A673 (cell line): ENCODE data around the gene PADI4. TPM values are rescaled to one million over a fixed set of nuclear protein-coding genes. Genes with fewer than 3 reads are reported as not detected.

Experiments
- BruUV-seq: library from RNA; stranded (reverse); fragments of 400-500 nt; replicated peaks from 2 replicates; lab custom pipeline; 2021; lab: Mats Ljungman, UMichigan
- CTCF ChIA-PET: fragments of 300-600 bp; sonication (Branson Sonifier 250); formaldehyde crosslinking; loops from one replicate; lab custom pipeline; 2022; ENCODE audit warnings: antibody characterized with exemption; lab: Charles Lee
- POLR2A ChIA-PET: fragments of 300-600 bp; sonication (Branson Sonifier 250); formaldehyde crosslinking; loops from one replicate; lab custom pipeline; 2022; ENCODE audit warnings: antibody characterized with exemption; ENCODE audit not compliant: low non-redundant PET; lab: Charles Lee
- DNase-seq: peaks from one replicate; pipeline ENCODE4 v3.0.0-alpha.2; 2015; ENCODE audit warnings: low spot score
- H3K27ac ChIP-seq: fragments of 200-600 bp; sonication (generic); 2 replicates; pipeline ENCODE4 v1.5.1; 2016; ENCODE audit warnings: mixed run types, low read depth, mild to moderate bottlenecking, mixed read lengths, antibody characterized with exemption, low read length; ENCODE audit not compliant: poor library complexity, severe bottlenecking
- H3K27me3 ChIP-seq: fragments of 200-600 bp; sonication (generic); replicated peaks from 2 replicates; pipeline ENCODE4 v1.6.1; 2017; ENCODE audit warnings: mixed run types, low read depth, mild to moderate bottlenecking, mixed read lengths, antibody characterized with exemption, low read length; ENCODE audit not compliant: insufficient read depth, poor library complexity
- H3K36me3 ChIP-seq: fragments of 200-600 bp; sonication (generic); 2 replicates; pipeline ENCODE4 v1.6.1; 2016; ENCODE audit warnings: mixed run types, mild to moderate bottlenecking, mixed read lengths, antibody characterized with exemption, low read length; ENCODE audit not compliant: insufficient read depth, poor library complexity, severe bottlenecking
- H3K4me1 ChIP-seq: fragments of 200-600 bp; sonication (generic); 2 replicates; pipeline ENCODE4 v1.6.1; 2017; ENCODE audit warnings: mixed run types, mild to moderate bottlenecking, mixed read lengths, antibody characterized with exemption, low read length; ENCODE audit not compliant: insufficient read depth, poor library complexity, severe bottlenecking
- H3K4me3 ChIP-seq: fragments of 200-600 bp; sonication (generic); 2 replicates; pipeline ENCODE4 v1.5.1; 2016; ENCODE audit warnings: low read depth, mixed run types, mild to moderate bottlenecking, mixed read lengths, low read length; ENCODE audit not compliant: poor library complexity, severe bottlenecking
- H3K9me3 ChIP-seq: fragments of 200-600 bp; sonication (generic); 2 replicates; pipeline ENCODE4 v1.6.1; 2016; ENCODE audit warnings: mixed run types, low read depth, mild to moderate bottlenecking, mixed read lengths, antibody characterized with exemption, low read length; ENCODE audit not compliant: poor library complexity, severe bottlenecking
- EZH2 ChIP-seq: fragments of 200-600 bp; sonication (generic); IDR thresholded peaks from 2 replicates; pipeline ENCODE4 v1.6.1; 2017; ENCODE audit warnings: borderline replicate concordance, low read depth, mild to moderate bottlenecking, mixed read lengths, antibody characterized with exemption, low read length; ENCODE audit not compliant: poor library complexity, severe bottlenecking
- intact Hi-C: fragments of 100-400 bp; cut with micrococcal nuclease; formaldehyde crosslinking; loops from one replicate; pipeline ENCODE4 v1.10.0; 2022; ENCODE audit not compliant: unreplicated experiment
- total RNA-seq: library from RNA; stranded (reverse); gene quantifications from 2 replicates; pipeline ENCODE4 v1.2.3, GENCODE V29; 2021
- TF ChIP-seq, protein P1 (sequence below): fragments of 300-800, 200-600 bp; sonication (generic); conservative IDR thresholded peaks from 2 replicates; pipeline ENCODE4 v1.5.1; 2017; ENCODE audit warnings: low read depth, mild to moderate bottlenecking, antibody characterized with exemption, low read length, moderate library complexity, mixed read lengths

PADI4 gene
- total RNA-seq, 1 experiment from 2014 or later, result not detected

DNA sequence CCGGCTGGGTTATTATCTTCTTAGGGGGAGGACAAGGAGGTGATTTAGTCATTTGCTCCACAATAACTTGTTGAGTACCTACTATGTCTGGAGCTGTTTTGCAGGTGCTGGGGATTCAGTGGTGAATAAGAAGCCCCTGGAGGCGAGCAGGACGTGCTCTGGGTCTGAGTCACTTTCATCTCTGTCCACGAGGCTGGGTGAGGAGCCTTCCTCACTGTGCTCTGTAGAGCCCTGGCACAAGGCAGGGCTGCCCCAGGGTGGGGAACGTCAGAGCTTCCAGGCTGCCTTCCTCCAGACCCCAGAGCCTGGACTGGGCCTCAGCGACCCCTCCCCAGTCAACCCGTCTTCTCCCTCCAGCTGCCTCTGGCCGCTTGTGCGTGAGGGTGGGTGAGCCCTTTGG lies 61.5 kb downstream of the PADI4 start:
- BruUV-seq, result no TSS peak
- no peak for DNase-seq
- POLR2A ChIA-PET, result no interaction called here
- Histone ChIP-seq H3K4me3 (no peak overlapping the region), H3K27ac (no peak overlapping the region), H3K36me3 (no peaks in the 10 kb centered on the region), H3K4me1 (no peaks in the 10 kb centered on the region), H3K27me3 (no peaks in the 10 kb centered on the region), H3K9me3 (peaks cover 4% of the 10 kb centered on the region)
- CTCF ChIA-PET, result no interaction called here
- intact Hi-C loops, result no loop called here
- TF ChIP-seq EZH2, result no peak
- TF ChIP-seq, protein P1, sequence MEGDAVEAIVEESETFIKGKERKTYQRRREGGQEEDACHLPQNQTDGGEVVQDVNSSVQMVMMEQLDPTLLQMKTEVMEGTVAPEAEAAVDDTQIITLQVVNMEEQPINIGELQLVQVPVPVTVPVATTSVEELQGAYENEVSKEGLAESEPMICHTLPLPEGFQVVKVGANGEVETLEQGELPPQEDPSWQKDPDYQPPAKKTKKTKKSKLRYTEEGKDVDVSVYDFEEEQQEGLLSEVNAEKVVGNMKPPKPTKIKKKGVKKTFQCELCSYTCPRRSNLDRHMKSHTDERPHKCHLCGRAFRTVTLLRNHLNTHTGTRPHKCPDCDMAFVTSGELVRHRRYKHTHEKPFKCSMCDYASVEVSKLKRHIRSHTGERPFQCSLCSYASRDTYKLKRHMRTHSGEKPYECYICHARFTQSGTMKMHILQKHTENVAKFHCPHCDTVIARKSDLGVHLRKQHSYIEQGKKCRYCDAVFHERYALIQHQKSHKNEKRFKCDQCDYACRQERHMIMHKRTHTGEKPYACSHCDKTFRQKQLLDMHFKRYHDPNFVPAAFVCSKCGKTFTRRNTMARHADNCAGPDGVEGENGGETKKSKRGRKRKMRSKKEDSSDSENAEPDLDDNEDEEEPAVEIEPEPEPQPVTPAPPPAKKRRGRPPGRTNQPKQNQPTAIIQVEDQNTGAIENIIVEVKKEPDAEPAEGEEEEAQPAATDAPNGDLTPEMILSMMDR, result no peak

DNA sequence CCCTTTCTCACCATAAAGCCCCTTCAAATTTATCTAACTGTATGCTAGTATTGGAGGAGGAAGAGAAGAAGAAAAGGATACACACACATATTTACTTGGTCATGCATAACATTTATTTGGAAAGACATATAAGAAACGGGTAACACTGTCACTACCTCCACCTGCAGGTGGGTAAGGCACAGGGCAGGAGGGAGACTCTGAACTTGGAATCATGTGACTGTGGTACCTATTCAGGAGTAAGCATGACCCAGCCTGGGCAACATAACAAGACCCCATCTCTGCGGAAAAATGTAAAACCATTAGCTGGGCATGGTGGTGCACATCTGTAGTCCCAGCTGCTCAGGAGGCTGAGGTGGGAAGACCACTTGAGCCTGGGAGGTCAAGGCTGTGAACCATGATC lies 62.6 kb downstream of the PADI4 start:
- Histone ChIP-seq H3K4me1 (no peaks in the 10 kb centered on the region), H3K4me3 (no peak overlapping the region), H3K9me3 (no peaks in the 10 kb centered on the region), H3K36me3 (no peaks in the 10 kb centered on the region), H3K27me3 (no peaks in the 10 kb centered on the region), H3K27ac (no peak overlapping the region)
- no TSS peak for BruUV-seq
- DNase-seq, result no peak
- no peak for TF ChIP-seq EZH2
- TF ChIP-seq, protein P1, result 0 out of 2 replicates have a peak, but pooled peaks have one; percentile 30
- POLR2A ChIA-PET, result no interaction called here
- CTCF ChIA-PET, result no interaction called here
- intact Hi-C loops, result no loop called here

DNA sequence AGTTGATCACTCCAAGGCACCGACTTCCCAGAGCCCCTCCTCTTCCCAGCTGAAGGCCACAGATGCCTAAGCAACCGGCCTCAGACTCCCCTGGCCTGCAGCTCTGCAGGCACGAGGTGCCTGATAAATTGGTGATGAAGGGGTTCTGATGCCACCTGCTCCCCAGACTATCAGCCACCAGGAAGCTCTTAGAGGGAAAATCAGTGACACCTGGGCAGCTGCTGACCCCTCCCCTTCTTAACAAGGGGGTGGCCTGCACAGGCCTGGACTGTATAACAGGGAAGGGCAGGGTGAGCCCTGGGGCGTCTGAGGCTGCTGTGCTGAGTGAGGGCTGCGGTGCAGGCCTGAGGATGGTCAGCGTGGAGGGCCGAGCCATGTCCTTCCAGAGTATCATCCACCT lies 63.9 kb downstream of the PADI4 start, which contains the start of gene PADI6:
Gene PADI6, plus strand, starts transcription at position 301 of the 400 bp plus-strand sequence. Its CDS starts 50 bp downstream, at position 351.
- Histone ChIP-seq H3K9me3 (no peaks in the 10 kb centered on the region), H3K4me3 (no peak within 1 kb of the TSS), H3K36me3 (no peaks in the 10 kb centered on the region), H3K4me1 (no peaks in the 10 kb centered on the region), H3K27me3 (no peaks in the 10 kb centered on the region), H3K27ac (no peak within 1 kb of the TSS)
- TF ChIP-seq, protein P1, result no peak
- TF ChIP-seq EZH2, result no peak
- no TSS peak for BruUV-seq
- ChIA-PET CTCF (no interaction called here), POLR2A (no interaction called here)
- intact Hi-C loops, result no loop called here
- no peak for DNase-seq
